HG02759 (cell line): Measurements from ENCODE around the gene PNMA3.
"Not testable (repeated sequence)": the region's sequence is repeated elsewhere in the genome, so short reads cannot be mapped to it uniquely, and the experiment has no call there.

Experiments used
- ATAC-seq: cut with Tn5 transposase; IDR thresholded peaks from one replicate; pipeline ENCODE4 v1.9.1; 2021; ENCODE audit warnings: mild to moderate bottlenecking, moderate library complexity; ENCODE audit not compliant: unreplicated experiment

PNMA3 gene

GRCh38 chrX:153055871-153056749 lies at the start of gene PNMA3:
Gene PNMA3, plus strand, starts transcription at chrX:153056470. Its CDS starts 586 bp downstream, at chrX:153057056.
- no peak for ATAC-seq

GRCh38 chrX:153017174-153017573 lies 39.1 kb upstream of the PNMA3 start:
- ATAC-seq = not testable (repeated sequence)

GRCh38 chrX:153019166-153019565 lies 37.1 kb upstream of the PNMA3 start:
- no peak for ATAC-seq

- ATAC-seq = not testable (repeated sequence)
These were observed 29.8 kb upstream of the PNMA3 start for GRCh38 chrX:153026501-153026900.

GRCh38 chrX:153028487-153028886 lies 27.8 kb upstream of the PNMA3 start:
- ATAC-seq = not testable (repeated sequence)

- no peak for ATAC-seq
These were observed 27.1 kb upstream of the PNMA3 start for GRCh38 chrX:153029162-153029561.

GRCh38 chrX:153029875-153030274 lies 26.4 kb upstream of the PNMA3 start:
- no peak for ATAC-seq

- ATAC-seq = no peak
These were observed 25.5 kb upstream of the PNMA3 start for GRCh38 chrX:153030801-153031200.

GRCh38 chrX:153032397-153033118 lies 23.7 kb upstream of the PNMA3 start:
- peak; percentile 86 for ATAC-seq

GRCh38 chrX:153049093-153049492 lies 7.2 kb upstream of the PNMA3 start:
- ATAC-seq = no peak

GRCh38 chrX:153052534-153052933 lies 3.7 kb upstream of the PNMA3 start:
- ATAC-seq = no peak

- ATAC-seq = no peak
These were observed 1.0 kb downstream of the PNMA3 start for GRCh38 chrX:153057281-153057680.

GRCh38 chrX:153059191-153060094 lies 3.2 kb downstream of the PNMA3 start:
- no peak for ATAC-seq

GRCh38 chrX:153060095-153060445 lies 3.8 kb downstream of the PNMA3 start:
- ATAC-seq = no peak

GRCh38 chrX:153061732-153062131 lies 5.5 kb downstream of the PNMA3 start:
- no peak for ATAC-seq

GRCh38 chrX:153063315-153063714 lies 7.0 kb downstream of the PNMA3 start:
- no peak for ATAC-seq

- no peak for ATAC-seq
These were observed 7.8 kb downstream of the PNMA3 start for GRCh38 chrX:153064061-153064460.

GRCh38 chrX:153065389-153065788 lies 9.1 kb downstream of the PNMA3 start:
- ATAC-seq = no peak

GRCh38 chrX:153066402-153066801 lies 10.1 kb downstream of the PNMA3 start:
- not testable (repeated sequence) for ATAC-seq

- peak; percentile 57 for ATAC-seq
These were observed 15.8 kb downstream of the PNMA3 start, which contains the start of gene PNMA6A for GRCh38 chrX:153071909-153072583. Gene PNMA6A, plus strand, starts transcription at chrX:153072454. Its CDS starts 609 bp downstream, at chrX:153073063.
